GM18873 (cell line): ENCODE results near the gene OR10AD1.
"Not testable (repeated sequence)": the region's sequence is repeated elsewhere in the genome, so short reads cannot be mapped to it uniquely, and the experiment has no call there.

Experiments
- ATAC-seq: cut with Tn5 transposase; IDR thresholded peaks from one replicate; pipeline ENCODE4 v1.9.1; 2021; ENCODE audit warnings: mild to moderate bottlenecking, moderate library complexity, moderate number of reproducible peaks; ENCODE audit not compliant: unreplicated experiment, low FRiP score

The OR10AD1 gene

GRCh38 chr12:48165089-48165981 is 37.8 kb downstream of the OR10AD1 start:
- ATAC-seq, result no peak

- no peak for ATAC-seq
Observed at GRCh38 chr12:48164451-48164850, 38.6 kb downstream of the OR10AD1 start.

GRCh38 chr12:48163150-48163747 is 39.8 kb downstream of the OR10AD1 start:
- ATAC-seq, result no peak

- ATAC-seq, result no peak
Observed at GRCh38 chr12:48160807-48161206, 42.3 kb downstream of the OR10AD1 start.

GRCh38 chr12:48160046-48160445 is 43.0 kb downstream of the OR10AD1 start:
- no peak for ATAC-seq

- ATAC-seq, result no peak
Observed at GRCh38 chr12:48157889-48158370, 45.2 kb downstream of the OR10AD1 start.

GRCh38 chr12:48157018-48157888 is 45.8 kb downstream of the OR10AD1 start, which contains the start of gene ASB8:
Gene ASB8, minus strand, starts transcription at chr12:48157515. Its CDS starts 4,019 bp downstream, at chr12:48153496.
- ATAC-seq, result peak; percentile 89

GRCh38 chr12:48156652-48157017 is 46.5 kb downstream of the OR10AD1 start:
- ATAC-seq, result no peak

GRCh38 chr12:48155786-48156185 is 47.3 kb downstream of the OR10AD1 start:
- not testable (repeated sequence) for ATAC-seq
